ENCODE measurements around the gene RBPJL. TPM values are rescaled to one million over a fixed set of nuclear protein-coding genes. Genes with fewer than 3 reads are reported as not detected.

RBPJL gene
- total RNA-seq, 1 experiment from 2014 or later, result not detected

GRCh38 chr20:45341939-45342854 lies 35.6 kb downstream of the RBPJL start:
- peaks cover 0 to 13% of the 10 kb centered on the region in 2 experiments; a peak in 1 of 4 replicates for H3K36me3 ChIP-seq (ENCODE audit: control insufficient read depth in 1 of 2, insufficient read depth in 2 of 2, low read length in 2 of 2)

More at GRCh38 chr20:45341939-45342854, 35.6 kb downstream of the RBPJL start:
- H2AFZ ChIP-seq (ENCODE audit: low read depth, low read length, poor library complexity, severe bottlenecking), result no peak overlapping the region
- ATAC-seq (peak; percentile 26), DNase-seq (ENCODE audit: low read depth, low spot score) (no peak)
- no peaks in the 10 kb centered on the region for H4K20me1 ChIP-seq (ENCODE audit: insufficient read depth)
- peak overlapping the region; percentile 18 to 82 for H3K4me3 ChIP-seq (replicated peaks in 1 of 2; ENCODE audit: low read depth in 1 of 2, low read length in 2 of 2)
- intact Hi-C loops (cut with micrococcal nuclease), result no loop called here
- TF ChIP-seq ATF3 (IDR thresholded peaks at IDR 0.05) (no peak), ZNF274 (IDR thresholded peaks at IDR 0.05; ENCODE audit: low read depth, low read length) (no peak), JUND (IDR thresholded peaks at IDR 0.05) (no peak), POLR2A (IDR thresholded peaks at IDR 0.05; ENCODE audit: borderline replicate concordance, extremely low read depth, insufficient read depth, insufficient read length) (no peak), ZFX (IDR thresholded peaks at IDR 0.05) (no peak), FOSL1 (IDR thresholded peaks at IDR 0.05; ENCODE audit: low read depth) (no peak), YY1 (IDR thresholded peaks at IDR 0.05; ENCODE audit: extremely low read depth, insufficient replicate concordance, low read depth, low read length) (no peak), EGR1 (IDR thresholded peaks at IDR 0.05; ENCODE audit: low read depth) (no peak), TCF7L2 (IDR thresholded peaks at IDR 0.05; ENCODE audit: borderline replicate concordance, extremely low read depth, insufficient read depth, insufficient read length) (no peak), POLR2AphosphoS5 (IDR thresholded peaks at IDR 0.05; ENCODE audit: low read depth, low read length) (no peak; the same call in none of the 2 replicates), REST (IDR thresholded peaks at IDR 0.05; ENCODE audit: low read depth) (no peak), ZBTB33 (IDR thresholded peaks at IDR 0.05; ENCODE audit: extremely low read depth, insufficient replicate concordance, low read length) (no peak), SIN3A (IDR thresholded peaks at IDR 0.05; ENCODE audit: low read depth) (no peak), EZH2phosphoT487 (IDR thresholded peaks at IDR 0.05; ENCODE audit: borderline replicate concordance) (no peak)
- BruUV-seq (replicated peaks), result no TSS peak
- peaks cover 100% of the 10 kb centered on the region for H3K79me2 ChIP-seq (ENCODE audit: insufficient read depth, low read length)
- RAD21 ChIA-PET (ENCODE audit: low non-redundant PET in 1 of 2, low total read pairs in 2 of 2, uncharacterized antibody in 2 of 2, unreplicated experiment in 2 of 2), result no interaction called here
- CTCF ChIA-PET, result interaction anchor here (1.0 kb wide), 1 partner anchor 429 kb away, joined by 3 read pairs; no protein-coding TSS in a partner anchor
- H3K4me2 ChIP-seq (ENCODE audit: low read length), result peak overlapping the region; percentile 91
- POLR2A ChIA-PET, result interaction anchor here (0.7 to 2.1 kb wide), 6 partner anchors 8 to 95 kb away, joined by 3 to 7 read pairs (median 4); partner anchors contain the start of gene SYS1
- H3K27ac ChIP-seq (ENCODE audit: low read depth, low read length), result peak overlapping the region; percentile 82
- H3K27me3 ChIP-seq (ENCODE audit: insufficient read depth, low read length), result no peaks in the 10 kb centered on the region
- H3K9me3 ChIP-seq (ENCODE audit: control insufficient read depth in 1 of 2, insufficient read depth in 1 of 2, low read depth in 1 of 2, low read length in 2 of 2), result no peaks in the 10 kb centered on the region
- H3K4me1 ChIP-seq (ENCODE audit: control insufficient read depth in 1 of 2, insufficient read depth in 2 of 2, low read length in 2 of 2), result peaks cover 97 to 100% of the 10 kb centered on the region in 2 experiments
- H3K9me2 ChIP-seq (ENCODE audit: insufficient read depth), result no peaks in the 10 kb centered on the region
- peak overlapping the region; percentile 80 for H3K9ac ChIP-seq (ENCODE audit: low read length)
